K562 (cell line): ENCODE results near the gene FES. TPM values are rescaled to one million over a fixed set of nuclear protein-coding genes. Genes with fewer than 3 reads are reported as not detected.

ENCODE experiments used
- DPF2 ChIP-seq: fragments of 450-650 bp; IDR thresholded peaks from 2 replicates; pipeline ENCODE4 v1.6.1; 2016
- HDAC2 ChIP-seq: fragments of 450-650 bp; IDR thresholded peaks from 2 replicates; pipeline ENCODE4 v1.6.1; 2016; ENCODE audit warnings: mild to moderate bottlenecking
- KLF13 ChIP-seq: fragments of 450-650 bp; IDR thresholded peaks from 2 replicates; pipeline ENCODE4 v1.6.1; 2016; ENCODE audit warnings: missing genetic modification characterization, low read depth, mild to moderate bottlenecking, missing compliant biosample characterization, moderate library complexity, borderline replicate concordance
- NRF1 ChIP-seq, 2 experiments: fragments of 450-650 bp; IDR thresholded peaks in 1 of 2; conservative IDR thresholded peaks in 1 of 2; 2 replicates each; pipeline ENCODE4 v1.6.1; 2014; ENCODE audit warnings: mild to moderate bottlenecking in 2 of 2
- POLR2AphosphoS2 ChIP-seq: IDR thresholded peaks from 2 replicates; pipeline ENCODE4 v1.6.1; 2012; ENCODE audit warnings: low read length, improper control_type of control experiment
- RCOR1 ChIP-seq, 2 experiments: IDR thresholded peaks; 2 replicates each; pipeline ENCODE4 v1.6.1; 2012; ENCODE audit warnings: low read depth in 2 of 2, low read length in 2 of 2, borderline replicate concordance in 1 of 2, improper control_type of control experiment in 1 of 2
- SMAD1 ChIP-seq: fragments of 150-350 bp; IDR thresholded peaks from 2 replicates; pipeline ENCODE4 v1.6.1; 2014; ENCODE audit warnings: low read length, low read depth; ENCODE audit not compliant: partially characterized antibody
- SMARCB1 ChIP-seq: IDR thresholded peaks from 2 replicates; pipeline ENCODE4 v1.6.1; 2011; ENCODE audit warnings: improper control_type of control experiment, low read depth; ENCODE audit not compliant: insufficient read length
- TAF7 ChIP-seq: fragments of 450-650 bp; IDR thresholded peaks from 2 replicates; pipeline ENCODE4 v1.6.1; 2016; ENCODE audit warnings: missing genetic modification characterization, missing compliant biosample characterization
- ZBED1 ChIP-seq: IDR thresholded peaks from 2 replicates; pipeline ENCODE4 v1.6.1; 2014
- ZBTB17 ChIP-seq: fragments of 450-650 bp; formaldehyde crosslinking; IDR thresholded peaks from 2 replicates; pipeline ENCODE4 v1.4.0; 2020; ENCODE audit warnings: mild to moderate bottlenecking
- ZNF778 ChIP-seq: fragments of 450-650 bp; formaldehyde crosslinking; IDR thresholded peaks from 2 replicates; pipeline ENCODE4 v1.4.0; 2020; ENCODE audit warnings: mild to moderate bottlenecking, moderate library complexity
- ZSCAN32 ChIP-seq: fragments of 450-650 bp; formaldehyde crosslinking; IDR thresholded peaks from 2 replicates; pipeline ENCODE4 v1.4.0; 2020; ENCODE audit warnings: mild to moderate bottlenecking, moderate library complexity
- ZZZ3 ChIP-seq: fragments of 450-650 bp; IDR thresholded peaks from 2 replicates; pipeline ENCODE4 v1.6.1; 2016; ENCODE audit warnings: antibody characterized with exemption, mild to moderate bottlenecking, moderate library complexity
- polyA plus RNA-seq, 8 experiments: library from polyadenylated mRNA; depleted of rRNA in 4 of 8; stranded (reverse) in 5 of 8; unstranded in 3 of 8; fragments of >200 nt; fragmentation: Nextera tagmentation in 2 of 8; fragmentation: Illumina TruSeq in 1 of 8; extraction: Ambion mirVana in 2 of 8; extraction: Trizol in 1 of 8; gene quantifications; 2 replicates each; pipeline versions ENCODE4 v1.2.1 to v1.2.3, GENCODE V29; 2011 to 2014; ENCODE audit warnings: inconsistent platforms in 1 of 8, missing spikeins in 1 of 8
- total RNA-seq, 7 experiments: library from RNA; depleted of rRNA in 6 of 7; stranded (reverse); fragments of >200 nt in 6 of 7; fragmentation: Illumina TruSeq in 2 of 7; extraction: Trizol in 2 of 7; gene quantifications; 2 replicates each; pipeline versions ENCODE4 v1.2.1 to v1.2.3, GENCODE V29; 2011 to 2021; ENCODE audit warnings: low replicate concordance in 1 of 7
- TF ChIP-seq, protein P1 (sequence below): fragments of 450-650 bp; formaldehyde crosslinking; IDR thresholded peaks from 2 replicates; pipeline ENCODE4 v1.4.0; 2020; ENCODE audit warnings: mild to moderate bottlenecking, moderate library complexity
- TF ChIP-seq, protein P2 (sequence below), 2 experiments: fragments of 450-650 bp in 1 of 2; sonication (generic) in 1 of 2; formaldehyde crosslinking in 1 of 2; IDR thresholded peaks; 2 replicates each; pipeline versions ENCODE4 v1.7.1 to v1.9.0; 2016 to 2022; ENCODE audit warnings: inconsistent platforms in 1 of 2, mild to moderate bottlenecking in 1 of 2, missing genetic modification reagents in 1 of 2

The FES gene
- total and polyA plus RNA-seq, 9 of the 15 experiments (the other 6 are each of a cell fraction or from before 2014, with no cell fraction given): 0.38 to 2.6 (median 0.82) TPM

DNA sequence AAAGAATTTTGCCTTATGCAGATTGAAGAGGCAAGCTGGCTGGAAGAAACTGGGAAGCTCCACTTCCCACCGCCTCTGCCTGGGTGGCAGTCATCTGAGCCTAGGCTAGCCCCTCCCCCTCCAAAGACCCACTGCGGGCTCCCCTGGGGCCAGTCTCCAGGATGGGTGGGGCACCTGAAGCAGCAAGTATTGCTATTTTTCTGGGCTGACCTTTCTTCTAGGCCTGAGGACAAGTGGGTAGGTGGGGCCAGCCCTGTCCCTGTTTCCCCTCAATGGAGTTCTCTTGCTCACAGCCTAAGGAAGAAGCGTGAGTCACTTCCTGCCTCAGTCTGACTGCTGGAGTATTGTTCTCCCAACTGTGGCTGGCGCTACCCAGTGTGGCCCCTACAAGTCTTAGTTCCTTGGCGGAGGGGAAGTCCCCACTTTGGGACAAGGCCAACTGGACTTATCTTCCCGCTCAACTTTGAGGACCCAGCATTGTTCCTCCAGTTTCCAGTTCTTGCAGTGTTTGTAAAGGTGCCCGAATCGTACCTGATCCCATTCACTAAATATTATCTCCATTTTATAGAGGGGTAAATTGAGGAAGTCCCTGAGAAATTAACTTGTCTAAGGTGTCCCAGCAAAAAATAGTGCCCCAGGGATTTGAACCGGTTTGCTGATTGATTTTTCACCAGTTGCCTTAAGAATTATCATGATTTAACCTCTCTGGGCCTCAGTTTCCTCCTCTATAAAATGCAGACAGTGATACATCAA, 14.5 kb upstream of the FES start (continued):
- TF ChIP-seq, protein P1, sequence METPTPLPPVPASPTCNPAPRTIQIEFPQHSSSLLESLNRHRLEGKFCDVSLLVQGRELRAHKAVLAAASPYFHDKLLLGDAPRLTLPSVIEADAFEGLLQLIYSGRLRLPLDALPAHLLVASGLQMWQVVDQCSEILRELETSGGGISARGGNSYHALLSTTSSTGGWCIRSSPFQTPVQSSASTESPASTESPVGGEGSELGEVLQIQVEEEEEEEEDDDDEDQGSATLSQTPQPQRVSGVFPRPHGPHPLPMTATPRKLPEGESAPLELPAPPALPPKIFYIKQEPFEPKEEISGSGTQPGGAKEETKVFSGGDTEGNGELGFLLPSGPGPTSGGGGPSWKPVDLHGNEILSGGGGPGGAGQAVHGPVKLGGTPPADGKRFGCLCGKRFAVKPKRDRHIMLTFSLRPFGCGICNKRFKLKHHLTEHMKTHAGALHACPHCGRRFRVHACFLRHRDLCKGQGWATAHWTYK (CRISPR knock-in tag): peak; percentile 69; the same call in 1 of the 2 replicates
- TF ChIP-seq HDAC2 (peak; percentile 55), RCOR1 (IDR thresholded peaks at IDR 0.05; ENCODE audit: borderline replicate concordance in 1 of 2, low read depth in 2 of 2, low read length in 2 of 2) (peak in 1 of 2 experiments; percentile 39; a peak in 1 of 4 replicates), ZBTB17 (CRISPR knock-in tag) (0 out of 2 replicates have a peak, but pooled peaks have one; percentile 14), ZZZ3 (no peak), DPF2 (peak; percentile 85), POLR2AphosphoS2 (0 out of 2 replicates have a peak, but pooled peaks have one; percentile 79), ZSCAN32 (CRISPR knock-in tag) (peak; percentile 20; the same call in 1 of the 2 replicates), SMARCB1 (peak; percentile 66), ZNF778 (CRISPR knock-in tag) (no peak), NRF1 (conservative IDR thresholded peaks at IDR 0.05 in 1 of 2, IDR thresholded peaks at IDR 0.05 in 1 of 2) (peak; percentile 38 to 43; a peak in 3 of 4 replicates), ZBED1 (0 out of 2 replicates have a peak, but pooled peaks have one; percentile 36), TAF7 (peak; percentile 10; the same call in 1 of the 2 replicates), SMAD1 (peak; percentile 50), KLF13 (tag) (peak; percentile 55; the same call in 1 of the 2 replicates)
- TF ChIP-seq, protein P2, sequence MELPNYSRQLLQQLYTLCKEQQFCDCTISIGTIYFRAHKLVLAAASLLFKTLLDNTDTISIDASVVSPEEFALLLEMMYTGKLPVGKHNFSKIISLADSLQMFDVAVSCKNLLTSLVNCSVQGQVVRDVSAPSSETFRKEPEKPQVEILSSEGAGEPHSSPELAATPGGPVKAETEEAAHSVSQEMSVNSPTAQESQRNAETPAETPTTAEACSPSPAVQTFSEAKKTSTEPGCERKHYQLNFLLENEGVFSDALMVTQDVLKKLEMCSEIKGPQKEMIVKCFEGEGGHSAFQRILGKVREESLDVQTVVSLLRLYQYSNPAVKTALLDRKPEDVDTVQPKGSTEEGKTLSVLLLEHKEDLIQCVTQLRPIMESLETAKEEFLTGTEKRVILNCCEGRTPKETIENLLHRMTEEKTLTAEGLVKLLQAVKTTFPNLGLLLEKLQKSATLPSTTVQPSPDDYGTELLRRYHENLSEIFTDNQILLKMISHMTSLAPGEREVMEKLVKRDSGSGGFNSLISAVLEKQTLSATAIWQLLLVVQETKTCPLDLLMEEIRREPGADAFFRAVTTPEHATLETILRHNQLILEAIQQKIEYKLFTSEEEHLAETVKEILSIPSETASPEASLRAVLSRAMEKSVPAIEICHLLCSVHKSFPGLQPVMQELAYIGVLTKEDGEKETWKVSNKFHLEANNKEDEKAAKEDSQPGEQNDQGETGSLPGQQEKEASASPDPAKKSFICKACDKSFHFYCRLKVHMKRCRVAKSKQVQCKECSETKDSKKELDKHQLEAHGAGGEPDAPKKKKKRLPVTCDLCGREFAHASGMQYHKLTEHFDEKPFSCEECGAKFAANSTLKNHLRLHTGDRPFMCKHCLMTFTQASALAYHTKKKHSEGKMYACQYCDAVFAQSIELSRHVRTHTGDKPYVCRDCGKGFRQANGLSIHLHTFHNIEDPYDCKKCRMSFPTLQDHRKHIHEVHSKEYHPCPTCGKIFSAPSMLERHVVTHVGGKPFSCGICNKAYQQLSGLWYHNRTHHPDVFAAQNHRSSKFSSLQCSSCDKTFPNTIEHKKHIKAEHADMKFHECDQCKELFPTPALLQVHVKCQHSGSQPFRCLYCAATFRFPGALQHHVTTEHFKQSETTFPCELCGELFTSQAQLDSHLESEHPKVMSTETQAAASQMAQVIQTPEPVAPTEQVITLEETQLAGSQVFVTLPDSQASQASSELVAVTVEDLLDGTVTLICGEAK (IDR thresholded peaks at IDR 0.05): peak; percentile 39; the same call in 1 of the 2 replicates
- TF ChIP-seq, protein P2 (CRISPR knock-in tag; IDR thresholded peaks at IDR 0.05): no peak
